HG03064 (cell line): ENCODE measurements around the gene USP35.
"Not testable (repeated sequence)": the region's sequence is repeated elsewhere in the genome, so short reads cannot be mapped to it uniquely, and the experiment has no call there.

ENCODE experiments used
- ATAC-seq: cut with Tn5 transposase; IDR thresholded peaks from one replicate; pipeline ENCODE4 v1.9.1; 2021; ENCODE audit warnings: low read depth; ENCODE audit not compliant: unreplicated experiment

USP35 gene

DNA sequence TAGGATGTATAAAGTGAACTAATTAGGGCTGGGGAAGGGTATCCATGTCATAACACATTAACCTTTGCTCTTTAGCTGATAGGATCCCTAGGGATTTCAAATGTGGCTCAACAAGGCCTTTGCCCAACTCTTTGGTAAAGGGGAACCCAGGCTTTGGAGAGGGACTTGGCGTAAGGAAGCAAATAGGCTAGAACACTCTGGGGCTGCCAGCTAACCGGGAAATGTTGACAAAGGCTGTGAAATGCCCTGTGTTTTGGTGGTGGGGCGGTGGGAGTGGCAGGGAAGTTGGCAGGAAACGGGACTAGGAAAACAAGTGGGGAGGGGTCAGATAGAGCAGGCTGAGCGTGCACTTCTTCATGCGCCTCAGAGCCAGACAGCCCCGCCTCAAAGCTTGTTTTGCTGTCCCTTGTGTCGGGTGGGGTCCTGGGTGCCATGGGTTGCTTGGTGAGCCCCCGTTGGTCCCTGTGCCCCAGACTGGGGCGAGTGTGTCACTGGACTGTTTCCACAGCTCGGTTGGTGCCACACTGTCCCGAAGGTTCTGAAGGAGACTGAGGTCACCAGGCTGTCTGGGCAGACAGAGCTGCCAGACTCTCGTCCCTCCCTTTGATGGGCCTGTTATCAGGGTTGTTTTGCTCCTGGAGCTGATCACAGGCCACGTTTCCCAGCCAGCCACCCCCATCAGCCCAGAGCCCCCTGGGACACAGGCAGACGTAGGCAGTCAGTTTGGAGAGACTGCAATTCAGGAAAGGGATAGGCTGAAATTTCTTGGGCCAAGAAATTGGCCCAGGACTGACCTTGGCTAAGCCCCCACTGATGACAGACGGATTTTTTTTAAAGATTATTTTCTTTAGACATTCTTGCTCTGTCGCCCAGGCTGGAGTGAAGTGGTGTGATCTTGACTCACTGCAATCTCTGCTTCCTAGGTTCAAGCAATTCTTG, 19.9 kb upstream of the USP35 start:
- ATAC-seq = no peak

- no peak for ATAC-seq
Measured at GRCh38 chr11:78170413-78170812, 18.3 kb upstream of the USP35 start.

GRCh38 chr11:78170874-78171549, 17.7 kb upstream of the USP35 start:
- no peak for ATAC-seq

GRCh38 chr11:78171951-78172350, 16.8 kb upstream of the USP35 start:
- ATAC-seq = no peak

GRCh38 chr11:78175862-78176261, 12.9 kb upstream of the USP35 start:
- not testable (repeated sequence) for ATAC-seq

GRCh38 chr11:78176605-78177141, 12.0 kb upstream of the USP35 start:
- ATAC-seq = no peak

- ATAC-seq = no peak
Measured at GRCh38 chr11:78177216-78177615, 11.5 kb upstream of the USP35 start.

GRCh38 chr11:78179459-78180071, 9.2 kb upstream of the USP35 start:
- no peak for ATAC-seq

DNA sequence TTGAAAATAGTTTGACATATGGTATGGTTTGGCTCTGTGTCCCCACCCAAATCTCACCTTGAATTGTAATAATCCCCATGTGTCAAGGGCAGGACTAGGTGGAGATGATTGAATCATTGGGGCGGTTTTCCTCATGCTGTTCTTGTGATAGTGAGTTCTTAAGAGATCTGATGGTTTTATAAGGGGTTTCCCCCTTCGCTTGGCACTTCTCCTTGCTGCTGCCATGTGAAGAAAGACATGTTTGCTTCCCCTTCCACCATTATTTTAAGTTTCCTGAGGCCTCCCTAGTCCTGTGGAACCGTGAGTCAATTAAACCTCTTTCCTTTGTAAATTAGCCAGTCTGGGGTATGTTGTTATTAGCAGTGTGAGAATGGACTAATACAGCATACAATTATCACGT, 8.0 kb upstream of the USP35 start:
- ATAC-seq = no peak

DNA sequence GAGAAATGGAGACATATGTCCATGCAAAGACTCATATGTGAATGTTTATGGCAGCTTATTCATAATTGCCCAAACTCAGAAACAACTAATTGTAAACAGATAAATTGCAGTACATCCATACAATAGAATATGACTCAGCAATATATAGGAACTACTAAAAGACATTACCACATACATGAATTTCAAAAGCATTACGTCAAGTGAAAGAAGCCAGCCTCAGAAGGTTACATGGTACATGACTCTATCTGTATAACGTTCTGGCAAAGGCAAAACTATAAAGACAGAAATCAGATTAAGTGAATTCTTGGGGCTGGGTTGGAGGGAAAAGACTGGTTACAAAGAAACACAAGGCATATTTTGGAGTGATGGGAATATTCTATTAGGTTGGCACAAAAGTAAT, 7.5 kb upstream of the USP35 start:
- ATAC-seq = no peak

GRCh38 chr11:78187366-78188285, 1.1 kb upstream of the USP35 start:
- peak; percentile 2 for ATAC-seq

DNA sequence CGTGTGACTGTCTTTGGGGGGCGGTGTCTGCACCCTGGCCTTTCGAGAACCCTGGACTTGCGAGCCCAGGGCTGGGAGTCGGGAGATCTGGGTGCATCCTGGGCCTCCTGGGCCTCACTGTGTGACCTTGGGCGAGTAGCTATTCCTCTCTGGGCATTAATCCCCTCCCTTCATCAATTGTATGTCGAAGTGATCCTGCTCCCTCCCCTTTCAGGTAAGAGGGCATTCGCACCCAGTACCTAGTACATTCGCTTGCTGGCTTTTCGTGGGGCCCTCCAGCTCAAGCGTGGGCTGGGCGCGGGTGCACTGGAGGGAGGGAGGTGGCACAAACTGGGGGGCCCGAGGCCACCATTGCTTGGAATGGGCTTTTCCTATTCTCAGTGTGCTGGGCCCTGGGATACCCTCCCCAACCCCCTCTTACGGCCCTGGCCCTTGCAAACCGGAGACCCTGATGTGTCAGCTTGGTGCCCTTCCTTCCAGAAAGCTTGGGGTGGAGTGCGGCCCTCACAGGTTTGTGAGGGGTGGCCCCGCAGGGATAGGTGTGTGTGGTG, 530 bp downstream of the USP35 start:
- ATAC-seq = no peak

DNA sequence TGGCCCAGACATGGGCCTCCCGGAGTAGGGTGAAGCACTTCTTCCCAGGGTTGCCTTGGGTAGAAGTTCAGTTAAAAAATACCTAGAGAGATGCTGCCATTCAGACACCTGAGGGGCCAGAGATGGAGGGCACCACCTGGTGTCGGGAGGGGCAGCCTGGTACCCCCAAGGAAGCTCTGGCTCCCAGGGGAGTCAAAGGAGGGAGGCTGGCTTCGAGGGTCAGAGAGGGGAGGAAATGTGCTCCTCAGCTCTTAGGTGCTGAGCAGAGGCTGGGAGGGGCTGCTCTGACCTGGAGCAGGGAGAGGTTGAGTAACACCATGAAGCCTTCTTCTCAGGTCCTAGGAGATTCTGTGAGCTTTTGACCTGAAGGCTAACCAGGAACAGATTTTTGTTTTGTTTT, 1.1 kb downstream of the USP35 start:
- no peak for ATAC-seq

GRCh38 chr11:78190374-78190773, 1.7 kb downstream of the USP35 start:
- ATAC-seq = no peak

DNA sequence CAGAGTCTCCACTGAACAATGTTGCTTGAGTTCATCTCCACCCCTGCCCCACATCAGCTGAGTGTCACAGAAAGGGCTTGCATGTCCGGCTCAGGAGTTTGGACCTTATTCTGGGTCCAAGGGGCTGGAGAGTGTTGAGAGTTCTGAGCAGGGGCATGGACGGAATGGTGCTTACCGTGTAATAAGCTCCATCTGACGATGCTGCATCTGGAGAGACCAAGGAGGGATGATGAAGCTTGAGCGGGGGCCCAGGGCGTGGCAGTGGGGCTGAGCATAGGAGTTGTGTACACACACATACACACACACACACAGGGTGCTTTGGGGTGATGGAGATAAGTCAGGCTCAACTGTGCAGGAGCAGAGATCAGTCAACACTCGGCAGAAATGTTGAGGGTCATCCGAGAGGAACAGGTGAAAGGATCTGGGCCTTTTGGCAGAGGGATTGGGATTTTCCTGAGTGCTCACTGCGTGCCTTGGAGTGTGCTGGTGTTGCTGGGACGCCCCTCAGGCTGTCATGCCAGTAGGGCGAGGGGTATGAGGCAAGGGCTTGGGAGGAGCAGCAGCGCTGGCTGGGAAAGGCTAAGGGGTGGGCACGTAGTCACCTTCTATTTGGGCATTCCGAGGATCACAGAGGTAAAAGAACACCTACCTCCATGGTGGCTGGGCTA, 2.3 kb downstream of the USP35 start:
- no peak for ATAC-seq

GRCh38 chr11:78192223-78192719, 3.6 kb downstream of the USP35 start:
- no peak for ATAC-seq

- ATAC-seq = no peak
Measured at GRCh38 chr11:78192911-78193351, 4.2 kb downstream of the USP35 start.

- no peak for ATAC-seq
Measured at GRCh38 chr11:78193806-78194205, 5.1 kb downstream of the USP35 start.

DNA sequence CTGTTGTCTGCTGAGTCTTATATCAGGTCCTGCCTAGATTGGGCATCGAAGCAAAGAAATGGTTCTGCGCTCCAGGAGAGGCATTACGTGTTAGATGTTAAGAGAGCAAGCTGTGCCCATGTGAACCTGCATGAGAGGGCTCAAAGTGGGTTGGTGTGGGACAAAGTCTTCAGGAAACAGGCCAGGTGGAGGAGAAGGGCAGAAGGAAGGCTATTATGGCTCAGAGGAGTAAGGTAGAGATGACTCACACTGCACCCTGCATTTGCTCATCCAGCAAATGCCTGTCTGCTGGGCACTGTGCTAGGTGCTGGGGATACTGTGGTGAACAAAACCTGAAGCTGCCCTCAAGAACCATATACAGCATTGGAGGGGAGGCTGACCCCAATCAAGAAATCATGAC, 5.8 kb downstream of the USP35 start:
- no peak for ATAC-seq
